Limb (tissue), 2 donors: ENCODE measurements around the gene URAD.
"Not testable (repeated sequence)": the region's sequence is repeated elsewhere in the genome, so short reads cannot be mapped to it uniquely, and the experiment has no call there.

Experiments
- DNase-seq, 2 donors: peaks; one replicate each; pipeline ENCODE4 v3.0.0-alpha.2; 2016; ENCODE audit errors: extremely low spot score in 2 of 2

The URAD gene

DNA sequence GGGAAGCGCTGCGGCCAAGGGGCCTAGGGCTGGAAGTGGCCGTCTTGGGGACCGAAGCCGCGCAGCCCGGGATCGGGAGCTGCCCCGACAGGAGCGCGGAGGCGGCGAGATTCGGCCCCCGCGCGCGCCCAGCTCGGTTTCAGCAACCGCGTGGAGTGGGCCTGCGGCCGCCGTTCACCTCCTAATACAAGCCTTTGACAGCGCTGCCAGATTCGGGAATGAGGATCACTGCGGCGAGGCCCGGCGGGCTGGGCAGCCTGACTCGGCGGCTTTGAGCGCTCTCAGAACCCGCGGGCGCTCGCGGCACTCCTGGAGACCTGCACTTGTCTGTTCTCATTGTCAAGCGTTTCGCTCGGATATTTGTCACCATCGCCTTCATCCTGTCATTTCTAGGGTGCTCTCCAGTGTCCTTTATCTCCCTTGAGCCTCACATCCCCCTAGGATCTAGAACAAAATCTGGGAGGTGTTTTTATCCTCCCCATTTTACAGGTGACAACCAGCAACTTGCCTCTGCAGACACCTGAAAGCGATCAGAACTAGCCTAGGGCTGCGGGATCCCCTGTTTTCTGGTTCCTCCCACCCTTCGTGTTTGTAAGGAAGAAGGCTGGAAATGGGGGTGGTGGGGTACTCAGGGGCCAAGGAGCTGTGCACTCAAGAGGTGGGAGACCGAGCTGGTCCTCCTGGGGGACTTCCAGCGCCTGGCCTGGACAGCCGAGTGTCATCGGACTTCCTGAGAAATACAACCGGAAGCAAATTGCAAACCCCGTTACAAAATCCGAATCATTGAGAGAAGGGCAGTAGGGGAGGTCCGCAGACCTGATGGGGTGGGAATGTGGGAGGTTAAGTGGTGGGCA is 17.9 kb downstream of the URAD start:
- DNase-seq = no peak

DNA sequence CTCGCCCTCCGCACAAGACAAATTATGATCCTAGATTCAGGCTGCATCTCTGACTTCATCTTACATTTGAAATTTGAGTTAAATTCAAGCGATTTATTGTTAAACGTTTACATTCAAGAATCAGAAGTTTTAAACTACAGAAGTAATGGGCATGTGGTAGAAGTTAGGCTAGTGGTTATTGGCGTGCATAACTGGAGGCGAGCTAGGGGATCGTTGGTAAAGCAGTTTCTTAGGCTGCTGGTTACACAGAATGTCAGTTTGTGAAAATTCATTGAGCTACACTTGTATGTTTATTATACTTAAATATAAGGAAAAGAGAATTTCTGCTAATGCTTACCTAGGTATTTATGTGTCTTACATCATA is 18.6 kb downstream of the URAD start:
- DNase-seq = no peak

DNA sequence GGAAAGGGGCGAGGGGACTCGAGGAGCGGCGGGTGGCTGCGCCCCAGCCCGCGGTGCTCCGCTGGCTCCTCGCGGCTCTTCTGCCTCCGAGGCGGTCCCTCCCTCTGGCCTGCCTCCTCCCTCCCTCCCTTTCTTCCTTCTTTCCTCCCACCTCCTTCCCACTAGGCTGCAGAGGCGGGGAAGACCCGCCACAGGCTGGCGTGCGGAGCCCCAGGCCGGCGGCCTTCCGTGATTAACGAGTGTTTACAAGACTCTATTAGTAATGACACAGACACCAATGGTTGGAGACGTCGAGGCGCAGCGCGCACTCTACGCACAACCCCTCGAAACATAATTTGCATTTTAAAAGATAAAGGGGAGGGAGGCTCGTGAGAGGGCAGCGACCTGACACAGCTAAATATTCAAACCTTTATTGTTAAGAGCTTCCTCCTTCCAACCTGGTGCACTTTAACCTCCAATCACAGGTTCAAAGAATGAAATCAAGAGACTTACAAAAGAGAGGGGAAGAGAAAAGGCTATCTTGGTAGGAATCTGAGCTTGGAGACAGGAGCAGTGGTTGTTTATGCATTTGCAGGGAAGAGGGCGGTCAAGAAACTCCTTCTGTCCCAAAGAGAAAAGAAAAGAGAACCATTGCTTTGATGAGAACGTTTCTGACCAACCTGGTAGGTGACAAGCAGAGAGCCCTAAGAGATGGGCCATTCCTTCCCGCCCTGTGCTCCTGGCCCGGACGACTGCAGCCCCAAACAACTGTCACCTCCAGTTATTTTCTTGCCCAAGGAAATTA is 19.2 kb downstream of the URAD start, which contains the start of gene CDX2:
Gene CDX2, minus strand, starts transcription at position 234 of the 784 bp plus-strand sequence. CDS start 309 bp downstream, outside the sequence.
- DNase-seq = no peak

DNA sequence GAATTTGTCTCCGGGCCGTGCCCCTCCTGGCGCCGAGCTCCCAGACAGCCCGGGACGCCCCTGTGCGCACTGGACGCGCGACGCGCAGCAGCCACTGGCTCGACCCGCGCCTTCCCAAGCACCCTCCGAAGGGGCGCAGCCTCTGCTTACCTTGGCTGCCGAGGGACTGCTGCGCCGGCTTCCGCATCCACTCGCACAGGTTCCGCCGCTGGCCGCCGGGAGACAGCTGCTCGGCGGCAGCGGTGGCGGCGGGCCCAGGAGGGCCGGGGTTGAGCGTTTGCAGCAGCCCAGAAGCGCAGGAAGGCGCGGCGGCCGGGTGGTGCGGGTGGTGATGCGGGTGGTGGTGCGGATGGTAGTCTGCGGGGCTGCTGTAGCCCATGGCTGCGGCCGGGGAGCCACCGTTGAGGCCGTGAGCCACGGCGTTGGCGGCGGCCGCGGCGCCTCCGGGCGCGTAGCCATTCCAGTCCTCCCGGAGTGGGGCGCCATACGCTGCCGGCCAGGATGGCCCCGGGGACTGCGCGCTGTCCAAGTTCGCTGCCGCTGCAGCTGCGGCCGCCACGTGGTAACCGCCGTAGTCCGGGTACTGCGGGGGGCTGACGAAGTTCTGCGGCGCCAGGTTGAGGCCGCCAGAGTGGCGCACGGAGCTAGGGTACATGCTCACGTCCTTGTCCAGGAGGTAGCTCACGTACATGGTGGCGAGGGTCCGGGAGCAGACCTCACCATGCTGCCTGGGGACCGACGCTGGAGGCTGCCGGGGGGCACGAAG is 20.0 kb downstream of the URAD start:
- no peak for DNase-seq

DNA sequence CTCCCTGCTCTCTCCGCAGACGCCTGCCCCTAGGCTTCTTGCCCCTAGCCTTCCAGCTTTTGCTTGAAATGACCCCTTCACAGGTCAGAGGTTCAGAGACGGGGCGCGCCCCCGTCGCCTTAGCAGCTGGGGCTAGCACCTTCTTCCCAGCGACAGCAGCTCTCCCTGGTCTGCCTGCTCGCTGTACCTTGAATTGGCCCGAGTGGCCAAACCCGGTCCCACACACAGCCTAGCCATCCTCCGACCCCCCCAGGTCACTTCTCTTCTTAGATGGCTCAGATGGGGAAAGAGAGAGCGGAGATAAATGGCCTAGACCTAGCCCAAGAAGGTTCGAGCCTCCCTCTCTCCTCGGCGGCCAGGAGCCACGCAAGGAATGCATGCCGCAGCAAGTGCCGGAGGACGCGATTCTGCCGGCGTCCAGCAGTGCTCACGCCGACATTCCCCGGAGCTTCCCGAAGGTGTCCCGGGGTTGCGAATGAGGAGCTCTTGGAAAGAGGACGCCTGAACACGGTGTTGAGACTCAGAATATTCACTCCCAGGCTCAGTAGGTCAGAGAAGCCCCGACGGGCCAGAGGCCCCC is 20.7 kb downstream of the URAD start:
- no peak for DNase-seq

DNA sequence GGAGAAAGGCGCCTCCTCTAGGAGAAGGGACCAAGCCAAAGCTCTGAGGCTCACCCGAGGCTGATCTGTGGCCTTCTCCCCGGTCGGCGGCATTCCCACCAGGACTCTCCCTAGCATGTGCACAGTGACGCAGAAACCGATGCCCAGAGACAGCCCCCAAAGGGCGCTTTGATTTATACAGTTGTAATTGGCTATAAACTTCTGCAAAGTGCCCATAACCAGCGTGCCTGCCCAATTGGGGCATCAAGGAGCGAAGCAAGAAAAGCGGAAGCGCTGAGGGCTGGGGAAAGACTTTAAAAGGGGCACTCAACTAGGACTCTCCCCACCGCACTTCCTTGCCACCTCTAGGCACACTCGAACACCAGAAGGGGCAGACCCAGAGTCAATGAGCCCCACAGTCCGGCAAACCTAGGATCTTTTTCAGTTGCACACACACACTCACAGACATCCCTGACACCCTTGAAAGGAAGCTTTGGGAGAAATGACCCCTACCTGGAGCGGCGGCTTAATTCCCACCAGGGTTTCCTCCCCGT is 21.2 kb downstream of the URAD start:
- no peak for DNase-seq

DNA sequence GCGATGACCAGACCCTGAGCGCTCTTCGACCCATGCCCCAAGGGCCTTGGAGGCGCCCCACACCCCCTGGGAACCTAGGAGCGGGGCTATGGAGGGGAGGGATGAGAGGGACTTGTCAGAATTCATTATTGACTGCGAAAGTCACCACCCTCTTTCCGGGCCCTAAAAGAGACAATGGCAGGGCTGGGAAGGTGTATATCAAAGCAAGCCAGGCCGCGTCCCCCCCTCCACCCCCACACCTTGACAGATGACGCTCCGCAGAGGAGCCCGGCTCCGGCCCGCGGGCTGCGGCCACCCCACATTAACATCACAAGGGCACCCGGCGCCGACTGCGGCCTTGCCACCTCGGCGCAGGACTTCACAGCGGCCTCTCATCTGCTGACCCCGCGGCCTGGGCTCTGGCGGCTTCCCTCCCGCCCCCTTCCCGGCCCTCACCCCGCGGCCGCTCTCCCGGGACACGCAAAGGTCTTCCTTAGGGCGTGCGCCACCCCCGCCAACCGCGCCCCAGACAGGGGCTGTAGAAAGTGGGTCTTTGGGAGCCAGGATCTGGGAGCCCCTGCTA is 21.8 kb downstream of the URAD start:
- no peak for DNase-seq

DNA sequence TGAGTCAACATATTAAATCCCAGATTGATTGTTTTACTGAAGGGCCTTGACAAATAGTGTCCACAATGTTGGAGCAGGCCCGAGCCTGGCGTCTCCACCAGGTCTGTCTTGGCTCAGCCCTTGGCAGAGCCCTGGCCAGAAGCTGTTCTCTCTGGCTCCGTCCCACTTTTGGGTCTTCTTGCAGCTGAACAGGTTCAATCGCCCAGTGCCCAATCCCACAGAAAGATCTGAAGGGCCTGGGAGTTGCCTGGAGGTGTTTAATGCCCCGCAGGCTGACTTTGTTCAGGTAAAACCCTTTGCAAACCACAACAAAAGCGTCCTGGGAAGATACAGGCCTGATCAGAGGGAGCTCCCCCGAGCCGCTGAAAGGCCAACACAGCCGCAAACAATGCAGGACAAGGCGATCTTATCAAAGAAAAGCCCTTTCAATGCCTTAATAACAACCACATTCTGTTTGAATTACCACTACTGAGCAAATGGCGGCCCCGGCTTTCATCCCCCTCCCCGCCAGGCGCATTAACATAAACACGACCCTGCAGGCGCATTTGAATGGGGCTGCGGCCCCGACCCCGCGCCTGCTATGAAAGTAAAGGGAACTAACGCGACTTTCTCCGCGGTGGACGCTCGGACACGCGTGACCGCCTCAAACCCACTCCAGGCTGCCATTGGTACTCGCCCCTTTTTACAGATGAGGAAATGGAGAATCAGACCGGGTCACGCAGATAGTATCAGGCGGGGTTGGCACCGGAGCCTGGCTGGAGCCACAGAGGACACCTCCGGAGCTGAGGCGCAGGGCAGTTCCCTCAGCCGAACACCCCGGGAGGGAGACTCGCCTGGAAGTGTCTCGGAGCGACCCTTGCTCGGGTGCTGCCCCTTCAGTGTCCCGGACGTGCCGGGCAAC is 22.5 kb downstream of the URAD start:
- DNase-seq = no peak

DNA sequence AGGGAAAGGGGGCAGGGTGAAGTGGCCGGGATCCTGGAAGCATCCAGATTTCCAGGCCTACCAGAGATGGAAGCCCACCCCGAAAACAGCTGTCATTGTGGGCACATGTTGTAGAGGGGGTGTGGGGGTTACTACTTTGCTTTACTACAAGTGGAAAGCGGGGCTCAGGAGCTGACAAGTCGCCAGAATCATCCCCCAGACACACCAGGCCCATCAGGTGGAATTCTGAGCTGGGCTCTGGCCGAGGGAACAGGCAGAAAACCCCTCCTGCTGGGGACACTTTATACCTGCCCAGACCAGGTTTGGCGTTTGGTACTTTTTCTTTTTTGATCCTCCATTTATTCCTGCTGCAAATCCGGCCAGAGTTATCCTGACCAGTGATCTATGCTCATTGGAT is 23.2 kb downstream of the URAD start:
- no peak for DNase-seq

DNA sequence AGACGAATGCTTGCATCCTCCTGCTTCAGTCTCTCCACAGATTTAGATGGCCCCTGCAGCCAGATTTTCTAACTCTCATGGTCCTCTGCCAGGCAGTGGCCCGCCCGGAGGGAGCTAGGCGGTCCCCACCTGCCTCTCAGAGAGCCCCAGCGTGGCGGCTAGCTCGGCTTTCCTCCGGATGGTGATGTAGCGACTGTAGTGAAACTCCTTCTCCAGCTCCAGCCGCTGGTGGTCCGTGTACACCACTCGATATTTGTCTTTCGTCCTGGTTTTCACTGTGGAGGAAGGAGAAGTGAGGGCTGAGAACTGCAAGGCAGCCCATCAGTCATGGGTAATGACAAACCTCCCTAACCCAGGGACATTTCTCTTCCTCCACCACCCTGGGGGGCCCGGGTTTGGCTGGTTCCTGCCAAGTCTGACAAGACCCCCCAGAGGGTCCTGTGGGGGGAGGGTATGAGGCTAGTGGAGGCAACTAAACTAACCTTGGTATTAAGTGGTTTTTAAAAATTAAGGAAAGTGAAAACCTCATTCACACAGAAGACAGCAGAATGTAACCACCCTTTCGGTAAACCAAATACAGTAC is 23.7 kb downstream of the URAD start:
- DNase-seq = no peak

DNA sequence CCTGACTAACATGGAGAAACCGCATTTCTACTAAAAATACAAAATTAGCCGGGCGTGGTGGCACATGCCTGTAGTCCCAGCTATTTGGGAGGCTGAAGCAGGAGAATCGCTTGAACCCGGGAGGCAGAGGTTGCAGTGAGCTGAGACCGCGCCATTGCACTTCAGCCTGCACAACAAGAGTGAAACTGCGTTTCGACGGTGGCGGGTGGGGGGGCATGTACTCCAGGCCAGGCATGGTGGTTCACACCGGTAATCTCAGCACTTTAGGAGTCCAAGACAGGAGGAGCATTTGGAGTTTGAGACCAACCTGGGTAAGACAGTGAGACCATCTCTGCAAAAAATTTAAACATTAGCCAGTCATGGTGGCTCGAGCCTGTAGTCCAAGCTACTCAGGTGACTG is 24.3 kb downstream of the URAD start:
- DNase-seq = not testable (repeated sequence)

DNA sequence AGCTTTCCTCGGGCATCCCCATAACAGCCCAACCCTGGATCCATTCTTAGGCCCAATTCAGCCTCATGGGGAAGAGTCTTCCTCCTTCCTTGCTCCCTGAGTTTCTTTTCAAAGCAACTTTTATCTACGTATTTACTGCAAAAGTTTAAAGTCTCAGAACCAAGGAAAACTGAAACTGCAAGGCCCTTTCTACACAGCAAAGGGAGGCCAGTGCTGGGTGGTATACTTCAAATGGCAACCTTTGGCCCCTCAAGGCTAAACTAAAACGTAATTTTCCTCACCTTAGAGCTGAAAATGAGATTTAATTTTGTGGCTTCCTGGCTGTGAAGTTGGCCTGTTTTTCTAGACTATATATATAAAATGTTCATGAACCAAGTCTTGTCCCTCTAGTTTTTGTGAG is 25.0 kb downstream of the URAD start:
- no peak for DNase-seq

DNA sequence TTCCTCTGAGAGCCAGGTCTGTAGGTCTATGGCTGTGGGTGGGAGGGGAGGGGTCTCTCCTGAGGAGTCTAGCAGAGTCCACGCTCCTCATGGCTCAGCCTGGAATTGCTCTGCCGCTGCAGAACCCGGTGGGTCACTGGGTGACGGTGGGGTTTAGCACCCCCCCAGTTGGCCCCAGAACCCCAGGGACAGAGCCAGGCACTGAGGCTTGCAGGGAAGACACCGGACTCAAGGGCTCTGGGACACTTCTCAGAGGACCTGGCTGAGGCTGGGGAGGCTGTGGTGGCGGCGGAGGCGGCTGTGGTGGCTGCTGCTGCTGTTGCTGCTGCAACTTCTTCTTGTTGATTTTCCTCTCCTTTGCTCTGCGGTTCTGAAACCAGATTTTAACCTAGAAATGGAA is 25.5 kb downstream of the URAD start:
- no peak for DNase-seq

DNA sequence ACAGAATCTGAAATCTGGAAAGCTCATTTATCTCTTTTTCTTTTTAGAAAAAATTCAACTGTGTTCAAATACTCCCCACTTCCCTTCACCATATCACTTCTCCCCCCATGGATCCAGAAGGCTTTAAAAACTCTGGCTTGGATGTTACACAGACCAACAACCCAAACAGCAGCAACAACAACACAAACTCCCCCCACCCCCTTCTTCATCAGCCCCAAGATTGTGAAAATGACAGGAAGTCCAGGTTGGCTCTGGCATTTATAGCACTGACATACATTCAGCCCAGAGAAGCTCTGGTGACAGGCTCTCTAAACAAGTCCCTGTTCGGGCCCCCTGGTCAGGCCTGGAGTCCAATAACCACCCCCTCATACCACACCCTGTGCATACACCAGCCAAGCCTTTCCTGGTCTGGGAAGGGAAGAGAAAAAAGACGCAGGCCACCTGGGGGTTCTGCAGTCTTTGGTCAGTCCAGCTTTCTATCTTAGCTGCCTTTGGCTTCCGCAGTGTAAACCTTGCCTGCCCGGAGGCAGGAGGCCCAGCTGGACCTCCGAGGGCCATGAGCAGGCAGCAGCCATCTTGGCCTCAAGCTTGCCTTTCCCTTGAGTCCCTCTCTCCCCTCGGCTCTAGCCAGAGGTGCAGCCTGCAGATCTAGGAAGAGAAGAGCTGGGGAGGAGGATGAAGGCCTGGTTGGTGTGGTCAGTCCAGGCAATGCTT is 26.2 kb downstream of the URAD start:
- DNase-seq = no peak

DNA sequence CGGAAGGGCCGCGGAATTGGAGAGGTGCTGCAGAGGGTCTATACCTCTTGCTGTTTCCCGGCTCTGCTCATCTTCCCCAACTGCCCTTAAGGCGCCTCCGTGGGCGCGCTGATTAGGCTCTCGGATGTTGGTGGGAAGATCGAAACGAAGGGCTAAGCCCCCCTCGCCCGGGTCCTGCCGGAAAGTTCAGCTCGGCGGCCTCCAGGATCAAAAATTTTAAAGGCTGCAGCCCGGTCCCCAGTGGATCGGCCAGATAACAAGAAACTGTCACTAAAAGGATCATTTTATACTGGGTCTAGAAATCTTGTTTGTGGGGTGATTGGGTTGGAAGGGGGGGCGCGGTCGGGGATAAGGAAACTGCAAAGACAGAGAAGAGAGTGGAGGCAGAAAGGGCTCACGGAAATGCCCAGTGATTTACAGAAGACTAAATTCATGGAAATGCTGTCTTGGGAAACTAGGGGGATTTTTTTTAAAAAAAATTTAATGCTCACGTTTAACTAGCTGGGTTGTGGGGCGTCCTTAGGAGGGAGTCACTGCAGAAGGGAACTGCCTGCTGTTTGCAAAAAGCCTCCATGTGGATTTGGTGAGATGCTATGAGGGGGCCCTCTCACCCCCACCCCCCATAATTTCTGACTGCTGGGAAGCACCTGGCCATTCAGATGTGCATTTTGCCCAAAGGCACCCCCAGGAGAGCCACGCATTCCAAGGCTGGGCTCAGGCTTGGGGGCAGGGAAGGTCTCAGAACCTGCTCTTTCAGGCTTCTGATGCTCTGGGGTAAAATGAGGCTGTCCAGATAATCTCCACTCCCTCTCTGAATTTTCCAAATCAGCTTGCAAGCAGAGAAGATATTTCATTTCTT is 27.0 kb downstream of the URAD start:
- DNase-seq = no peak

DNA sequence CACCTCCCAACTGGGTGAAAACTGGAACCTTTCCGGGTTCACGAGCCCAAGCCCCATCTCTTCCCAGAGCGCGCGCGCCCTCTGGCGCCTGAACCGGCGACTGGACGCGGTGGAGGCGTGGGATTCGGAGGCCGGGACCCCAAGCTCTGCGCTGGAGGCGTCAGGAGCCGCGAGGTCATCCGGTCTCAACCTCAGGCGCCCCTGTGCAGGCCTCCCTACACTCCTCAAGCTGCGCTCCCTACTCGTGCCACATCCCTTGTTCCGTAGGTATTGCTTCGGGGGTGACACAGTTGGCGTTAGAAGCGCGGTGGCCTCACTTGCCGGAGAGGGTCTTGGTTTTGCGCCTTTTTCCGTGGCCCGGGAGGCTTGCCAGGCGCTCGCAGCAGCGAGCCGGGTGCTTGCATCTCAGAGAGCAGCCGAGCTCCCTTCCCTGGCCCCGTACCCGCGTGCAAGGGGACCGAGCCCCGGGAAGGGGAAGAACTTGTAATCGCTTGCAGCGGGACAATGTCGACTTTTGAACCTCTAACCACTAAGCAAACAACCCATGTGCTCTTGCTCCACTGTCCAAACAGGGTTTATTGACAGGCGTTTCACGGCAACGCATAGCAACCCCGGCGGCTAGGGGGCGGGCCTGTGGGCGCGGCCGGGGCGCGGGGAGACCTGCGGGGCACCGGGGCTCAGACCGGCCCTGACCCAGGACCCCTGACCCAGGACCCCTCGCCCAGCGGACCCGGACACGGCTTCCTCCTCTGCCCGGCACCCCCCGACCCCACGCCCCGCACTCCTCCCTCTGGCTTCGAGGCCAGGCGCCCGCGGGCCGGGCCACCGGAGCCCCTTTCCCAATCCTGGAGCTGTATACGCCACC is 27.9 kb downstream of the URAD start:
- peak in 1 of 2 donors; percentile 66 for DNase-seq

DNA sequence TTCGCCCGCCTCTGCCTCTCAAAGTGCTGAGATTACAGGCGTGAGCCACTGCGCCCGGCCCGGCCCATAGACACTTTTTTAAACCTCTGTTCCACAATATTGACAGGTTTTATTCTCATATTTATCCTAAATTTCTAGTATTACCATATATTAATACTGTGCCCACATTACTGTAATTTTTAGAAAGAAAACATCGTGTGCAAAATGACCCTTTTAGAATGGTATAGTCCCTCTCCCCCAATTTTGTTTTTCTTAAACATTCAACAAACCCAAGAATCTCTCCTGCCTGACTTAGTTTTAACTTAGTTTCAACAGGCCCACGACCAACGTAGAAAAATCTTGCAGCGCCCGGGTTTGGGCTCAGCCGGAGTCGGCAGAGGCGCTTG is 28.5 kb downstream of the URAD start:
- no peak for DNase-seq
